ENCODE results near the gene IL1RAPL2.
"Not testable (repeated sequence)": the region's sequence is repeated elsewhere in the genome, so short reads cannot be mapped to it uniquely, and the experiment has no call there.

IL1RAPL2 gene

GRCh38 chrX:105664243-105664642, 1098.2 kb downstream of the IL1RAPL2 start:
- in situ Hi-C loops (cut with HindIII; ENCODE audit: low pct_ligation_motif_present, low pct_unique_long_range_greater_than_20kb, low sequenced_read_pairs) = no loop called here
- no peak for DNase-seq

GRCh38 chrX:105684288-105684687, 1118.3 kb downstream of the IL1RAPL2 start:
- DNase-seq; in situ Hi-C loops (cut with HindIII; ENCODE audit: low pct_ligation_motif_present, low pct_unique_long_range_greater_than_20kb, low sequenced_read_pairs): not testable (repeated sequence)

DNA sequence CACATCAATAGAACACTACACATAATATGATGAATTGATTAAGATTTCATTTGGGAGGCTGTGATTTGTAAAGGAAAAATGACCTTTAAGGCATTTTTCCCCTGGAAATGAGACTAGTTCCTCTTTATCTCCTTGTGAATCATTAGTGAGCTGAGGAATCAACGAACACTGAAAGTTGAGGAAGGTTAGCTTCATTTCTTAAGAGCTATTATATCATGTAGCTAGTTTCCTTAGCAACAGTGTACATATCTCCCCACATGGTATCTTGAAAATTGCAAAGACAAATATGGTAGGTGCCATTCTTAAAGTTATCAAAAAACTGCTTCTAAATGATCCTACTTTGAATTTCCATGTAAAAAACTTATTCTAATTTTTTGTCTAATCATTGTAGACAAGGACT, 1128.8 kb downstream of the IL1RAPL2 start:
- DNase-seq = no peak
- in situ Hi-C loops (cut with HindIII; ENCODE audit: low pct_ligation_motif_present, low pct_unique_long_range_greater_than_20kb, low sequenced_read_pairs) = no loop called here

DNA sequence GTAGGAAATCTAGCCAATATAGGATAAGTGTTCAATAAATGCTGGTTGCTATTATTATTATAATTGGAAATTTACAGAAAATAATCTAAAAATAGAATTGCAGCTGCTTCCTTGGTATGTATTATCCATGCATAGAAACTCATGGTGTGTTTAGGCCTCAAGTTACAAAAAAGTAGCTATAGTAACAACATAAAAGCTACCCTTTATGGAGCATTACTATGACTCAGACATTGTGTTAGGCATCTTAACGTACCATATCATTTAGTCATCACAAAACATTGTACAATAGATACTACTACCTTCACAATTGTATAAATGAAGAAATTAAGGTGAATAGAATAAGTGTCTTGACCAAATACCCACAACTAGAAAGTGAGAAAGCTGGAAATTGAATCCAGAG, 1129.5 kb downstream of the IL1RAPL2 start:
- DNase-seq = no peak
- in situ Hi-C loops (cut with HindIII; ENCODE audit: low pct_ligation_motif_present, low pct_unique_long_range_greater_than_20kb, low sequenced_read_pairs) = no loop called here

- in situ Hi-C loops (cut with HindIII; ENCODE audit: low pct_ligation_motif_present, low pct_unique_long_range_greater_than_20kb, low sequenced_read_pairs) = no loop called here
- no peak for DNase-seq
These were observed 1130.9 kb downstream of the IL1RAPL2 start for GRCh38 chrX:105696870-105697269.

- no peak for DNase-seq
- in situ Hi-C loops (cut with HindIII; ENCODE audit: low pct_ligation_motif_present, low pct_unique_long_range_greater_than_20kb, low sequenced_read_pairs) = no loop called here
These were observed 1132.2 kb downstream of the IL1RAPL2 start for GRCh38 chrX:105697984-105698781.

GRCh38 chrX:105700331-105700730, 1134.3 kb downstream of the IL1RAPL2 start:
- in situ Hi-C loops (cut with HindIII; ENCODE audit: low pct_ligation_motif_present, low pct_unique_long_range_greater_than_20kb, low sequenced_read_pairs) = no loop called here
- no peak for DNase-seq

- DNase-seq = peak; percentile 1
- in situ Hi-C loops (cut with HindIII; ENCODE audit: low pct_ligation_motif_present, low pct_unique_long_range_greater_than_20kb, low sequenced_read_pairs) = no loop called here
These were observed 1135.5 kb downstream of the IL1RAPL2 start for GRCh38 chrX:105701310-105702052.

DNA sequence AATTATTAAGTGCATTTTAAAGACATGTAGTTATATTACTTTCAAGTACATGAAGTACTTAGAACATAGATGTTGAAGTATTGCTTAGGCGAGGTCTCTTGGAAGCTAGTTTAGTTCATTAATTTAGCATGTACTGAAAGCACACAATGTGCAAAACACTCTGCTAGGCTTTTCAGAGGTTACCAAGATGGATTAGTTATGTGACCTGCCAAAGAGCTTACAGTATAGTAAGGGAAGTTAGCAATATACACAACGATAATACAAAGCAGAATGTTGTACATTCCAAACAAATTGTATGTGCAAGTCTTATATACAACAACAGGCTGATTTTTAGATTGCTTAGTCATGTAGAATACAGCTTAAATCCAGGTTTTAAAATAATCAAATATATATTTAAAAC, 1137.9 kb downstream of the IL1RAPL2 start:
- in situ Hi-C loops (cut with HindIII; ENCODE audit: low pct_ligation_motif_present, low pct_unique_long_range_greater_than_20kb, low sequenced_read_pairs) = no loop called here
- no peak for DNase-seq

- in situ Hi-C loops (cut with HindIII; ENCODE audit: low pct_ligation_motif_present, low pct_unique_long_range_greater_than_20kb, low sequenced_read_pairs) = no loop called here
- DNase-seq = no peak
These were observed 1140.0 kb downstream of the IL1RAPL2 start for GRCh38 chrX:105706041-105706440.

GRCh38 chrX:105711805-105712204, 1145.8 kb downstream of the IL1RAPL2 start:
- DNase-seq = no peak
- in situ Hi-C loops (cut with HindIII; ENCODE audit: low pct_ligation_motif_present, low pct_unique_long_range_greater_than_20kb, low sequenced_read_pairs) = no loop called here

GRCh38 chrX:105715746-105716145, 1149.7 kb downstream of the IL1RAPL2 start:
- in situ Hi-C loops (cut with HindIII; ENCODE audit: low pct_ligation_motif_present, low pct_unique_long_range_greater_than_20kb, low sequenced_read_pairs) = no loop called here
- DNase-seq = no peak

- DNase-seq = no peak
- in situ Hi-C loops (cut with HindIII; ENCODE audit: low pct_ligation_motif_present, low pct_unique_long_range_greater_than_20kb, low sequenced_read_pairs) = no loop called here
These were observed 1158.2 kb downstream of the IL1RAPL2 start for GRCh38 chrX:105723966-105724735.

DNA sequence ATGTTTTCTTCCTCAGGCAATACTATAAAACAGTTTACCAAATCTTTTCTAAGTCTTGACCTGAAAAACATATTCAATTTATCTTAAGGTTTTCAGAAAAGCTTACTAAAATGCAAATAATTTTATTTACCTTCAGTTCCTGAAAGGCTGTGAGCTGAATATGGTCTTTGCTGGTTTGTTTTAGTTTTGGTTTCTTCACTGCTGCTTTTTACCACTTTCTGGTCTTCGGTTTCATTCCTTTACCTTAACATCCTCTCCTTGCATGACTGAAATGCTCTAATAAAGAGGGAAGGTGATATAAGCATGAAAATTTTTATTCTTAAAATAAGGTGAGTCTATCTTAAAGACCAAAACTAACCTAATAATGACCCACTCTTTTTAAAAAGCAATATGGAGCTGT, 1159.2 kb downstream of the IL1RAPL2 start:
- in situ Hi-C loops (cut with HindIII; ENCODE audit: low pct_ligation_motif_present, low pct_unique_long_range_greater_than_20kb, low sequenced_read_pairs) = no loop called here
- no peak for DNase-seq

- DNase-seq = no peak
- in situ Hi-C loops (cut with HindIII; ENCODE audit: low pct_ligation_motif_present, low pct_unique_long_range_greater_than_20kb, low sequenced_read_pairs) = no loop called here
These were observed 1172.2 kb downstream of the IL1RAPL2 start for GRCh38 chrX:105738162-105738561.

GRCh38 chrX:105744291-105744690, 1178.3 kb downstream of the IL1RAPL2 start:
- in situ Hi-C loops (cut with HindIII; ENCODE audit: low pct_ligation_motif_present, low pct_unique_long_range_greater_than_20kb, low sequenced_read_pairs) = no loop called here
- DNase-seq = no peak

DNA sequence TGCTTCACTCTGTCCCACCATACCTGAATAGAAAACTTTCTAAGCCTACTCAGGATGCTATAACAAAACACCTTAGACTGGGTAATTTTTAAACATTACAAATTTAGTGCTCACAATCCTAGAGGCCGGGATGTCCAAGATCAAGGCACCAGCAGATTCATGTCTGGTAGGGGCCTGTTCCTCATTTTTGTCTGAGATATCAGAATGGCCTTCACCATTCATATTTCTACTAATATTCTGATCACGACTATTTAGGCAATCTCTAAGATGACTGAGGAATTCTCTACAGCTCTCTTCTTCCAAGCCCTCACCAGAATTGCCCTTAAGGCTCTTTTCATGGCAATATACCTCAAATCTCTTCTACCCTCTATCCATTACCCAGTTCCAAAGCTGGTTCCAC, 1178.9 kb downstream of the IL1RAPL2 start:
- no peak for DNase-seq
- in situ Hi-C loops (cut with HindIII; ENCODE audit: low pct_ligation_motif_present, low pct_unique_long_range_greater_than_20kb, low sequenced_read_pairs) = no loop called here

DNA sequence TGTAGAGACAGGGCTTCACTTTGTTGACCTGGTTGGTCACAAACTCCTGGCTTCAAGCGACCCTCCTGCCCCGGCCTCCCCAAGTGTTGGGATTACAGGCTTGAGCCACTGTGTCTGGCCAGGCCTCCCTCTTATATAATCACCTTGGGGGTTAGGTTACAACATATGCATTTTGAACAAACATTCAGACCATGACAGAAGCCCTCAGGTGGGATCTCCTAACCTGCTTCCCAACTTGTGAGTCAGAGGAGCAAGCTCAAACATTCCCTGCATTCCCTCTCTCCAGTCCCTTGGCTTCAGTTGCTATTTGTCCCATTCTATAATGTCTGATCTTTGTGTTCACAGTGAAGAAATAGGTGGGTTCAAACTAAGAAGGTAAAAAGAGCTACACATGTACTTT, 1179.9 kb downstream of the IL1RAPL2 start:
- no peak for DNase-seq
- in situ Hi-C loops (cut with HindIII; ENCODE audit: low pct_ligation_motif_present, low pct_unique_long_range_greater_than_20kb, low sequenced_read_pairs) = no loop called here

DNA sequence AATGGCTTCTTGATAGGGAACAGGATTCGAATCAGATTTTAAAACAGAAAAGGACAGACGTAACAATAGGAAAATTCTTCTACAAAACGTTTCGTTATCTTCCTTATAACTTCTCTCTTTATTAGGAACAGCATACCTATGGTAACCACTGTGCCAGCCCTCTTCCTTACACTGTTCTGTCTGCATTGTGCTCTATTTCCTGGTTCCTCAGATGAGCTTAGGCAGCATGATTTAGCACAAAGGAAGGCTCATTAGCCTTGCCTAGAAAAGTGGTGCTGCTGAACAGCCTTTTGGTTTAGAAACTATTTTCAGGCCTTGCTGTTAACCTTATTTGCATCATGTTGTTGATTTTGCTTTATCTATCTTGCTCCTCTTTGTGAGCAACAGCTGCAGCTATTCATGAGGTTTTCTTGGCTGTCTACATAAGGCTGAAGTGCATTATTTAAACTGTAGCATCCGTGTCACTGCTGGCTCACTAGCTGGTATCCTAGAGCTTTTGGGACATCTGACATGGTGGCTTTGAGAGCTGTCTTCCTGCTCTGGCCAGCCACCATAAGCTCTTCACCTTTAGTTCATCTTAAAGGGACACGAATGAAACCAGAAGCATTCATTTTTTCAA, 1186.4 kb downstream of the IL1RAPL2 start:
- in situ Hi-C loops (cut with HindIII; ENCODE audit: low pct_ligation_motif_present, low pct_unique_long_range_greater_than_20kb, low sequenced_read_pairs) = no loop called here
- DNase-seq = no peak

Data from ACHN (cell line).